Bronchial epithelial cell (primary cell): ENCODE measurements around the gene CAMTA1. TPM values are rescaled to one million over a fixed set of nuclear protein-coding genes. Genes with fewer than 3 reads are reported as not detected.

Experiments used
- DNase-seq: peaks from one replicate; pipeline ENCODE4 v3.0.0-alpha.2; 2010; ENCODE audit warnings: low read depth
- FAIRE-seq: peaks from 2 replicates; lab custom pipeline; 2011; peaks lifted over from hg19 to GRCh38; lab: Jason Lieb, UNC
- H3K27me3 ChIP-seq: 2 replicates; pipeline ENCODE4 v1.5.1; 2011; ENCODE audit warnings: low read length; ENCODE audit not compliant: control insufficient read depth, insufficient read depth
- H3K36me3 ChIP-seq: 2 replicates; pipeline ENCODE4 v1.5.1; 2011; ENCODE audit warnings: low read length; ENCODE audit not compliant: control insufficient read depth, insufficient read depth
- H3K4me3 ChIP-seq: 2 replicates; pipeline ENCODE4 v1.5.1; 2011; ENCODE audit warnings: mild to moderate bottlenecking, low read depth, low read length, control low read depth
- CTCF ChIP-seq: IDR thresholded peaks from 2 replicates; pipeline ENCODE4 v1.5.1; 2011; ENCODE audit warnings: mild to moderate bottlenecking, moderate library complexity, low read length, control low read depth, inconsistent platforms; ENCODE audit not compliant: insufficient read depth, severe bottlenecking
- total RNA-seq: library from RNA; depleted of rRNA; stranded (reverse); fragments of >200 nt; gene quantifications from 2 replicates; pipeline ENCODE4 v1.2.1, GENCODE V29; 2014

The CAMTA1 gene
- total RNA-seq, 1 donor from 2014 or later: 68.2 TPM

- Histone ChIP-seq H3K36me3 (no peaks in the 10 kb centered on the region), H3K4me3 (no peak overlapping the region), H3K27me3 (no peaks in the 10 kb centered on the region)
- no peak for TF ChIP-seq CTCF
- FAIRE-seq (no peak), DNase-seq (peak; percentile 32)
These were observed 602.0 kb downstream of the CAMTA1 start for GRCh38 chr1:7387053-7387927.

GRCh38 chr1:7388141-7388487 is 602.9 kb downstream of the CAMTA1 start:
- DNase-seq (no peak), FAIRE-seq (no peak)
- no peak overlapping the region for H3K4me3 ChIP-seq
- TF ChIP-seq CTCF: no peak
- H3K36me3 ChIP-seq: no peaks in the 10 kb centered on the region
- H3K27me3 ChIP-seq: no peaks in the 10 kb centered on the region

GRCh38 chr1:7388488-7389185 is 603.4 kb downstream of the CAMTA1 start:
- no peak for FAIRE-seq
- no peak overlapping the region for H3K4me3 ChIP-seq
- DNase-seq: no peak
- no peaks in the 10 kb centered on the region for H3K27me3 ChIP-seq
- H3K36me3 ChIP-seq: no peaks in the 10 kb centered on the region
- TF ChIP-seq CTCF: no peak

- no peak for TF ChIP-seq CTCF
- Histone ChIP-seq H3K27me3 (no peaks in the 10 kb centered on the region), H3K4me3 (no peak overlapping the region), H3K36me3 (no peaks in the 10 kb centered on the region)
- peak; percentile 7 for FAIRE-seq
- DNase-seq: no peak
These were observed 604.1 kb downstream of the CAMTA1 start for GRCh38 chr1:7389201-7389905.

- no peak for FAIRE-seq
- Histone ChIP-seq H3K27me3 (no peaks in the 10 kb centered on the region), H3K36me3 (no peaks in the 10 kb centered on the region), H3K4me3 (no peak overlapping the region)
- no peak for DNase-seq
- TF ChIP-seq CTCF: no peak
These were observed 604.8 kb downstream of the CAMTA1 start for GRCh38 chr1:7389906-7390603.
